K562 (cell line): ENCODE measurements around the gene PGLYRP1.

Experiments used
- CTCF ChIP-seq, 3 experiments: IDR thresholded peaks in 2 of 3; conservative IDR thresholded peaks in 1 of 3; 2 replicates each; pipeline ENCODE4 v1.5.1; 2011 to 2012; ENCODE audit warnings: low read length in 3 of 3, mild to moderate bottlenecking in 3 of 3, control low read depth in 2 of 3, improper control_type of control experiment in 1 of 3, inconsistent platforms in 1 of 3, low read depth in 1 of 3, mixed read lengths in 1 of 3, moderate library complexity in 1 of 3; ENCODE audit not compliant: insufficient read depth in 2 of 3
- DLX4 ChIP-seq: fragments of 250-450 bp; sonication (Bioruptor Pico); IDR thresholded peaks from 2 replicates; pipeline ENCODE4 v1.6.1; 2021; ENCODE audit warnings: mild to moderate bottlenecking
- GABPA ChIP-seq: fragments of 200-800 bp; sonication (Bioruptor generic); conservative IDR thresholded peaks from 2 replicates; pipeline ENCODE4 v1.6.1; 2016; ENCODE audit warnings: low read depth, missing genetic modification characterization, missing compliant biosample characterization
- POLR2A ChIP-seq: fragments of 450-650 bp; conservative IDR thresholded peaks from 2 replicates; pipeline ENCODE4 v1.6.1; 2016
- TEAD2 ChIP-seq: fragments of 450-650 bp; IDR thresholded peaks from 2 replicates; pipeline ENCODE4 v1.6.1; 2016; ENCODE audit warnings: missing genetic modification characterization, control low read depth, missing compliant biosample characterization
- YY1 ChIP-seq, 3 experiments: IDR thresholded peaks; 2 replicates each; pipeline ENCODE4 v1.6.1; 2011; ENCODE audit warnings: low read length in 2 of 3, mild to moderate bottlenecking in 2 of 3, moderate library complexity in 2 of 3, borderline replicate concordance in 1 of 3, control low read depth in 1 of 3, low read depth in 1 of 3; ENCODE audit not compliant: insufficient read depth in 3 of 3, insufficient replicate concordance in 2 of 3, control insufficient read depth in 1 of 3, insufficient read length in 1 of 3; ENCODE audit errors: extremely low read depth in 1 of 3
- TF ChIP-seq, protein P1 (sequence below): fragments of 450-650 bp; IDR thresholded peaks from 2 replicates; pipeline ENCODE4 v1.6.1; 2017; ENCODE audit warnings: mild to moderate bottlenecking, moderate library complexity
- TF ChIP-seq, protein P2 (sequence below): fragments of 250-450 bp; sonication (Bioruptor Pico); IDR thresholded peaks from 2 replicates; pipeline ENCODE4 v1.5.0; 2020; ENCODE audit warnings: mild to moderate bottlenecking, borderline replicate concordance

DNA sequence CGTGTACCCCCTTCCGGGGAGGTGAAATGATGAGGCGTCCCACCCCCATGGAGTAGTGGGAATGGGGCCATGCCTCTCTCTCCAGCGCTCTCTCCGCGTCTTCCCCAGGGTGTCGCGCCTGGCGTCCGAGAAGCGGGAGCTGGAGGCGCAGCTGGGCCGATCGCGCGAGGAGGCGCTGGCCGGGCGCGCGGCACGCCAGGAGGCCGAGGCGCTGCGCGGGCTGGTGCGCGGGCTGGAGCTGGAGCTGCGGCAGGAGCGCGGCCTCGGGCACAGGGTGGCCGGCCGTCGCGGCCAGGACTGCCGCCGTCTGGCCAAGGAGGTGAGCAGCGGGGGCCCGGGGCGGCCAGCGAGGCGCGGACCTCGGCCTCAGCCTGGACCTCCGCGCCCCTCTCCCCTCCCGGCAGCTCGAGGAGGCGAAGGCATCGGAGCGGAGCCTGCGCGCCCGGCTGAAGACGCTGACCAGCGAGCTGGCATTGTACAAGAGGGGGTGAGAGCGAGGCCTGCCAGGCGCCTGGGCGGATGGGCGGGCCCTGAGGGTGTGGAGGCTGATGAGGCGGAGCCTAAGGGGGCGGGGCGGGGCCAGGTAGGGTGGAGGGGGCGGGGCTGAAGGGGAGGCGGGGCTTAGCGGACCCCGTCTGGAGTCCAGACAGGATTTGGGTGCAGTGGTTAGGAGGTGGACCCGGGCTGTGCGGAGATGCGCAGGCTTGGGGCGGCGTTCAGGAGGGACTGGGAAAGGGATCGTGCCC is 7.7 kb downstream of the PGLYRP1 start:
- TF ChIP-seq POLR2A: no peak
- TF ChIP-seq, protein P1, sequence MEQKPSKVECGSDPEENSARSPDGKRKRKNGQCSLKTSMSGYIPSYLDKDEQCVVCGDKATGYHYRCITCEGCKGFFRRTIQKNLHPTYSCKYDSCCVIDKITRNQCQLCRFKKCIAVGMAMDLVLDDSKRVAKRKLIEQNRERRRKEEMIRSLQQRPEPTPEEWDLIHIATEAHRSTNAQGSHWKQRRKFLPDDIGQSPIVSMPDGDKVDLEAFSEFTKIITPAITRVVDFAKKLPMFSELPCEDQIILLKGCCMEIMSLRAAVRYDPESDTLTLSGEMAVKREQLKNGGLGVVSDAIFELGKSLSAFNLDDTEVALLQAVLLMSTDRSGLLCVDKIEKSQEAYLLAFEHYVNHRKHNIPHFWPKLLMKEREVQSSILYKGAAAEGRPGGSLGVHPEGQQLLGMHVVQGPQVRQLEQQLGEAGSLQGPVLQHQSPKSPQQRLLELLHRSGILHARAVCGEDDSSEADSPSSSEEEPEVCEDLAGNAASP: no peak
- TF ChIP-seq TEAD2 (tag): no peak
- no peak for TF ChIP-seq CTCF (IDR thresholded peaks at IDR 0.05 in 2 of 3, conservative IDR thresholded peaks at IDR 0.05 in 1 of 3; ENCODE audit: insufficient read depth in 2 of 3, low read depth in 1 of 3, low read length in 3 of 3)
- no peak for TF ChIP-seq YY1 (IDR thresholded peaks at IDR 0.05; ENCODE audit: borderline replicate concordance in 1 of 3, control insufficient read depth in 1 of 3, extremely low read depth in 1 of 3, insufficient read depth in 3 of 3, insufficient read length in 1 of 3, insufficient replicate concordance in 2 of 3, low read depth in 1 of 3, low read length in 2 of 3)
- TF ChIP-seq GABPA (tag): no peak
- TF ChIP-seq, protein P2, sequence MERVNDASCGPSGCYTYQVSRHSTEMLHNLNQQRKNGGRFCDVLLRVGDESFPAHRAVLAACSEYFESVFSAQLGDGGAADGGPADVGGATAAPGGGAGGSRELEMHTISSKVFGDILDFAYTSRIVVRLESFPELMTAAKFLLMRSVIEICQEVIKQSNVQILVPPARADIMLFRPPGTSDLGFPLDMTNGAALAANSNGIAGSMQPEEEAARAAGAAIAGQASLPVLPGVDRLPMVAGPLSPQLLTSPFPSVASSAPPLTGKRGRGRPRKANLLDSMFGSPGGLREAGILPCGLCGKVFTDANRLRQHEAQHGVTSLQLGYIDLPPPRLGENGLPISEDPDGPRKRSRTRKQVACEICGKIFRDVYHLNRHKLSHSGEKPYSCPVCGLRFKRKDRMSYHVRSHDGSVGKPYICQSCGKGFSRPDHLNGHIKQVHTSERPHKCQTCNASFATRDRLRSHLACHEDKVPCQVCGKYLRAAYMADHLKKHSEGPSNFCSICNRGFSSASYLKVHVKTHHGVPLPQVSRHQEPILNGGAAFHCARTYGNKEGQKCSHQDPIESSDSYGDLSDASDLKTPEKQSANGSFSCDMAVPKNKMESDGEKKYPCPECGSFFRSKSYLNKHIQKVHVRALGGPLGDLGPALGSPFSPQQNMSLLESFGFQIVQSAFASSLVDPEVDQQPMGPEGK (CRISPR knock-in tag): no peak
- no peak for TF ChIP-seq DLX4 (CRISPR knock-in tag)
